IMR-90 (cell line): ENCODE data around the gene GBP7.

ENCODE experiments used
- BHLHE40 ChIP-seq: fragments of 150-350 bp; IDR thresholded peaks from 2 replicates; pipeline ENCODE4 v1.6.1; 2016; ENCODE audit warnings: mild to moderate bottlenecking, low read depth, low read length
- CEBPB ChIP-seq: IDR thresholded peaks from 2 replicates; pipeline ENCODE4 v1.6.1; 2012; ENCODE audit warnings: low read depth, low read length, improper control_type of control experiment
- CHD1 ChIP-seq: IDR thresholded peaks from 2 replicates; pipeline ENCODE4 v1.6.1; 2012; ENCODE audit warnings: low read depth, low read length, improper control_type of control experiment
- CTCF ChIP-seq: conservative IDR thresholded peaks from 2 replicates; pipeline ENCODE4 v1.5.1; 2012; ENCODE audit warnings: mild to moderate bottlenecking, low read depth, low read length, improper control_type of control experiment
- FOS ChIP-seq: fragments of 150-350 bp; IDR thresholded peaks from 2 replicates; pipeline ENCODE4 v1.6.1; 2016; ENCODE audit warnings: low read depth, low read length
- MAFK ChIP-seq: IDR thresholded peaks from 2 replicates; pipeline ENCODE4 v1.6.1; 2012; ENCODE audit warnings: low read depth, low read length, improper control_type of control experiment
- MAZ ChIP-seq: IDR thresholded peaks from 2 replicates; pipeline ENCODE4 v1.6.1; 2012; ENCODE audit warnings: low read depth, mild to moderate bottlenecking, low read length, improper control_type of control experiment, moderate library complexity, borderline replicate concordance
- POLR2A ChIP-seq: IDR thresholded peaks from 2 replicates; pipeline ENCODE4 v1.6.1; 2012; ENCODE audit warnings: mild to moderate bottlenecking, low read depth, low read length
- RAD21 ChIP-seq: IDR thresholded peaks from 2 replicates; pipeline ENCODE4 v1.6.1; 2012; ENCODE audit warnings: low read length, improper control_type of control experiment
- RCOR1 ChIP-seq: IDR thresholded peaks from 2 replicates; pipeline ENCODE4 v1.6.1; 2012; ENCODE audit warnings: mild to moderate bottlenecking, low read length, improper control_type of control experiment; ENCODE audit not compliant: insufficient replicate concordance
- RFX5 ChIP-seq: IDR thresholded peaks from 2 replicates; pipeline ENCODE4 v1.8.0; 2012; ENCODE audit warnings: low read depth, mild to moderate bottlenecking, low read length, moderate library complexity
- SMC3 ChIP-seq: fragments of 150-350 bp; IDR thresholded peaks from 2 replicates; pipeline ENCODE4 v1.6.1; 2016; ENCODE audit warnings: low read depth, mild to moderate bottlenecking, antibody characterized with exemption, low read length, moderate library complexity
- USF2 ChIP-seq: fragments of 150-350 bp; IDR thresholded peaks from 2 replicates; pipeline ENCODE4 v1.6.1; 2017; ENCODE audit warnings: mild to moderate bottlenecking, antibody characterized with exemption, low read length, low read depth
- TF ChIP-seq, protein P1 (sequence below): fragments of 150-350 bp; IDR thresholded peaks from 2 replicates; pipeline ENCODE4 v1.6.1; 2016; ENCODE audit warnings: low read depth, mild to moderate bottlenecking, low read length, moderate library complexity, borderline replicate concordance

DNA sequence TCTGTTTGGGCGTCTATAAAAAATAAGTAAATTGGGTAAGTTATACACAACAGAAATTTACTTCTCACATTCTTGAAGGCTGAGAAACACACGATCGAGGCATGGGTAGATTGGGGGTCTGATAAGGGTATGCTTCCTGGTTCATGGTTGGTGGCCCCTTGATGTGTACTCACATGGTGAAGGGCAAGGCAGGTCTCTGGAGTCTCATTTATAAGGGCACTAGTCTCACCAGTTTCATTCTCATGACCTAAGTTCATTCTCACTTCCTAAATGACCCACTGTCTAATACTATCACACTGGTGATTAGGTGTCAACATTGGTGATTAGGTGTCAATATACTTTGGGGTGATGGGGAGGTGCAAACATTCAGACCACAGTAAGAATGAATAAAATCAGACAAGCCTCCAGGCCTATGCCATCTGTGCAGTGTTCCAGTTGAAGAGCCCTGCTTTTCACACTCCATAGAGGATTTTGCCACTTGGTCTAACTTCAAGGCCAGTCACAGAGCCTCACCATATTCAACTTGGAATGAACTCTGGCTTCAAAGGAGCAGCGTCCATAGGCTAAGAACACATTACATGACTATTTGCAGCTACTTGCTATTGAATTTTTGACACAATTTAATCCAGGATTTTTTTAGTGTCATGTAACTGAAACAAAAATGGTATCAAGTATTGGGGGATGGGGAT is 25.4 kb upstream of the GBP7 start:
- TF ChIP-seq CTCF (no peak), MAZ (no peak), RFX5 (no peak), USF2 (no peak), CEBPB (no peak), FOS (no peak), RAD21 (no peak), POLR2A (no peak), CHD1 (no peak), SMC3 (no peak), BHLHE40 (no peak), RCOR1 (no peak), MAFK (no peak)
- TF ChIP-seq, protein P1, sequence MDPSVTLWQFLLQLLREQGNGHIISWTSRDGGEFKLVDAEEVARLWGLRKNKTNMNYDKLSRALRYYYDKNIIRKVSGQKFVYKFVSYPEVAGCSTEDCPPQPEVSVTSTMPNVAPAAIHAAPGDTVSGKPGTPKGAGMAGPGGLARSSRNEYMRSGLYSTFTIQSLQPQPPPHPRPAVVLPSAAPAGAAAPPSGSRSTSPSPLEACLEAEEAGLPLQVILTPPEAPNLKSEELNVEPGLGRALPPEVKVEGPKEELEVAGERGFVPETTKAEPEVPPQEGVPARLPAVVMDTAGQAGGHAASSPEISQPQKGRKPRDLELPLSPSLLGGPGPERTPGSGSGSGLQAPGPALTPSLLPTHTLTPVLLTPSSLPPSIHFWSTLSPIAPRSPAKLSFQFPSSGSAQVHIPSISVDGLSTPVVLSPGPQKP = no peak
